Gastrocnemius medialis (tissue), 4 donors: ENCODE data around the gene CRYBA1.

Source experiments
- CTCF ChIP-seq, 5 experiments: fragments of 450-650 bp in 3 of 5; fragments of 200-600 bp in 2 of 5; sonication (generic) in 2 of 5; IDR thresholded peaks in 4 of 5; conservative IDR thresholded peaks in 1 of 5; 1 replicate in 4 of 5; 2 replicates in 1 of 5; pipeline ENCODE4 v1.5.1; 2016 to 2019; ENCODE audit warnings: antibody characterized with exemption in 5 of 5, mild to moderate bottlenecking in 3 of 5, moderate library complexity in 3 of 5
- POLR2A ChIP-seq, 2 donors: fragments of 450-650 bp; IDR thresholded peaks; one replicate each; pipeline ENCODE4 v1.6.1; 2017; ENCODE audit warnings: antibody characterized with exemption in 2 of 2, mild to moderate bottlenecking in 2 of 2, moderate library complexity in 2 of 2

- TF ChIP-seq CTCF (IDR thresholded peaks at IDR 0.05 in 4 of 5, conservative IDR thresholded peaks at IDR 0.05 in 1 of 5), result no peak
- TF ChIP-seq POLR2A (IDR thresholded peaks at IDR 0.05), result no peak
Measured at GRCh38 chr17:29283961-29284360, 37.3 kb downstream of the CRYBA1 start.
